OCI-LY1 (cell line): ENCODE measurements around the gene GTF2I.

Experiments used
- EZH2 ChIP-seq: fragments of 200-600 bp; sonication (generic), shearing (Covaris generic); IDR thresholded peaks from 2 replicates; pipeline ENCODE4 v1.8.0; 2017; ENCODE audit warnings: borderline replicate concordance, mixed run types, mild to moderate bottlenecking, antibody characterized with exemption, low read length, moderate library complexity, mixed read lengths
- TF ChIP-seq, protein P1 (sequence below): fragments of 200-600 bp; sonication (generic), shearing (Covaris generic); IDR thresholded peaks from 2 replicates; pipeline ENCODE4 v1.5.1; 2017; ENCODE audit warnings: mild to moderate bottlenecking, antibody characterized with exemption, low read length, moderate library complexity, mixed read lengths

DNA sequence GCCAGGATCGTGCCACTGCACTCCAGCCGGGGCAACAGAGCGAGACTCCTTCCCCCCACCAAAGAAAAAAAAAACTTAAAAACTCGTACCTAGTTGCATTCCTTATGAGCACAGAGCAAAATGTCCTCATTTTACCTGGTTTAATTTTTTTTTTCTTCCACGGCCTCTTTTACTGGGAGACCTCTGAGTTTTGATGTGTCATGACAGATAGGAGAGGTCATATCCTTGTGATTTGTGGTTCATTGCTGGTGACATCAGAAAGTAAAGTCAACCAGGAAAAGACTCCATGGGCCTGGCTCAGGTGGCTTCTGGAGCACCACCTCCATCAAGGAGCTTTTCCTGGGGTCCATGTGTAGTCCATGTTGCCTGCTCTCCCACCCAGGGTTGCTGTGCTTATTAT lies 26.3 kb downstream of the GTF2I start:
- TF ChIP-seq, protein P1, sequence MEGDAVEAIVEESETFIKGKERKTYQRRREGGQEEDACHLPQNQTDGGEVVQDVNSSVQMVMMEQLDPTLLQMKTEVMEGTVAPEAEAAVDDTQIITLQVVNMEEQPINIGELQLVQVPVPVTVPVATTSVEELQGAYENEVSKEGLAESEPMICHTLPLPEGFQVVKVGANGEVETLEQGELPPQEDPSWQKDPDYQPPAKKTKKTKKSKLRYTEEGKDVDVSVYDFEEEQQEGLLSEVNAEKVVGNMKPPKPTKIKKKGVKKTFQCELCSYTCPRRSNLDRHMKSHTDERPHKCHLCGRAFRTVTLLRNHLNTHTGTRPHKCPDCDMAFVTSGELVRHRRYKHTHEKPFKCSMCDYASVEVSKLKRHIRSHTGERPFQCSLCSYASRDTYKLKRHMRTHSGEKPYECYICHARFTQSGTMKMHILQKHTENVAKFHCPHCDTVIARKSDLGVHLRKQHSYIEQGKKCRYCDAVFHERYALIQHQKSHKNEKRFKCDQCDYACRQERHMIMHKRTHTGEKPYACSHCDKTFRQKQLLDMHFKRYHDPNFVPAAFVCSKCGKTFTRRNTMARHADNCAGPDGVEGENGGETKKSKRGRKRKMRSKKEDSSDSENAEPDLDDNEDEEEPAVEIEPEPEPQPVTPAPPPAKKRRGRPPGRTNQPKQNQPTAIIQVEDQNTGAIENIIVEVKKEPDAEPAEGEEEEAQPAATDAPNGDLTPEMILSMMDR: no peak
- TF ChIP-seq EZH2: no peak
